Measurements from ENCODE around the gene GNL1. TPM values are rescaled to one million over a fixed set of nuclear protein-coding genes. Genes with fewer than 3 reads are reported as not detected.

GNL1 gene
- total and polyA plus RNA-seq, 9 of the 15 experiments (the other 6 are each of a cell fraction or from before 2014, with no cell fraction given), result 0.73 to 112 (median 58.0) TPM

DNA sequence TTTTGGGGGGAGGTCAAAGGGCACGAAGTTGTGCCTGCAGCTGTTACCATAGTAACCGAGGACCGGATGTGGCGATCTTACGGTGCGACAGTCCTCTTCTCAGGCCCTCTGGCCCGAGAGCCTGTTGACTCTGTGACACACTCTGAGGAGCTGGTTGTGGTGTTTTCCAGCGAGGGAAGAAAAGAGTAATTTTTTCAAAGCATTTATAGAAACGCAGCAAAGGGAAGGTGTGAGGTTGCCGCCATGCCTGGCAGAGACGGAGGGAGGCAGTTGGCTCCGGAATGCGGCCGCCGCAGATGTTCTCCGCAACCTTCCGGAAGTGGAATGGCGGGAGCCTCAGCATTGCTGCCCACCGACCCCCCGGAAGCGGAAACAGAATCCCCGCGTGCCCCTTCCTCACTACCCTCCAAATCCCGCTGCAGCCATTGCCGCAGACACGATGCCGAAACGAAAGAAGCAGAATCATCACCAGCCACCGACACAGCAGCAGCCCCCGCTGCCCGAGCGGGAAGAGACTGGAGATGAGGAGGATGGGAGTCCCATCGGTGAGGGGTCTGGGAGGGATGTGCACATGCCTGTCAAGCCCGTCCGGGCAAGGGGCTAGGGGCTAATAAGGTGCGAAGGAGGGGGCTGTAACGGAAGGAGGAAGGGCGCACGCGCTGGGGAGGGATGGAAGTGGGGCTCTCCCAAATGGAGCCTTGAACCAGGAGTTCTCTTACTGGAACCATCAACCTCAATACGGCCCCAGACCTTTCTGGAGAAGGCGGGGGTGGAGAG, 805 bp upstream of the GNL1 start, which contains the start of gene PRR3 (continued):
- TF ChIP-seq, protein P1, sequence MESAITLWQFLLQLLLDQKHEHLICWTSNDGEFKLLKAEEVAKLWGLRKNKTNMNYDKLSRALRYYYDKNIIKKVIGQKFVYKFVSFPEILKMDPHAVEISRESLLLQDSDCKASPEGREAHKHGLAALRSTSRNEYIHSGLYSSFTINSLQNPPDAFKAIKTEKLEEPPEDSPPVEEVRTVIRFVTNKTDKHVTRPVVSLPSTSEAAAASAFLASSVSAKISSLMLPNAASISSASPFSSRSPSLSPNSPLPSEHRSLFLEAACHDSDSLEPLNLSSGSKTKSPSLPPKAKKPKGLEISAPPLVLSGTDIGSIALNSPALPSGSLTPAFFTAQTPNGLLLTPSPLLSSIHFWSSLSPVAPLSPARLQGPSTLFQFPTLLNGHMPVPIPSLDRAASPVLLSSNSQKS (CRISPR knock-in tag; IDR thresholded peaks at IDR 0.05), result no peak
- TF ChIP-seq HNRNPUL1 (IDR thresholded peaks at IDR 0.05; ENCODE audit: low read length) (0 out of 2 replicates have a peak, but pooled peaks have one; percentile 59), ZNF77 (CRISPR knock-in tag; IDR thresholded peaks at IDR 0.05) (no peak), RBM22 (IDR thresholded peaks at IDR 0.05; ENCODE audit: low read depth, low read length, poor library complexity, severe bottlenecking) (peak; percentile 42), HOXB6 (CRISPR knock-in tag; IDR thresholded peaks at IDR 0.05; ENCODE audit: borderline replicate concordance) (no peak), MBD2 (IDR thresholded peaks at IDR 0.05; ENCODE audit: borderline replicate concordance, low read depth) (no peak), CBFA2T2 (conservative IDR thresholded peaks at IDR 0.05) (no peak), ZNF197 (CRISPR knock-in tag; IDR thresholded peaks at IDR 0.05; ENCODE audit: low read depth) (no peak), TBL1XR1 (IDR thresholded peaks at IDR 0.05; ENCODE audit: low read length in 2 of 2) (peak in 1 of 2 experiments; percentile 50; a peak in 2 of 4 replicates), U2AF1 (optimal IDR thresholded peaks at IDR 0.05; ENCODE audit: low read depth, low read length) (no peak), LCOR (CRISPR knock-in tag; IDR thresholded peaks at IDR 0.05) (peak; percentile 87), ZC3H11A (IDR thresholded peaks at IDR 0.05; ENCODE audit: low read depth, low read length) (no peak), FOXP4 (CRISPR knock-in tag; IDR thresholded peaks at IDR 0.05; ENCODE audit: borderline replicate concordance) (peak; percentile 87)
- TF ChIP-seq, protein P2, sequence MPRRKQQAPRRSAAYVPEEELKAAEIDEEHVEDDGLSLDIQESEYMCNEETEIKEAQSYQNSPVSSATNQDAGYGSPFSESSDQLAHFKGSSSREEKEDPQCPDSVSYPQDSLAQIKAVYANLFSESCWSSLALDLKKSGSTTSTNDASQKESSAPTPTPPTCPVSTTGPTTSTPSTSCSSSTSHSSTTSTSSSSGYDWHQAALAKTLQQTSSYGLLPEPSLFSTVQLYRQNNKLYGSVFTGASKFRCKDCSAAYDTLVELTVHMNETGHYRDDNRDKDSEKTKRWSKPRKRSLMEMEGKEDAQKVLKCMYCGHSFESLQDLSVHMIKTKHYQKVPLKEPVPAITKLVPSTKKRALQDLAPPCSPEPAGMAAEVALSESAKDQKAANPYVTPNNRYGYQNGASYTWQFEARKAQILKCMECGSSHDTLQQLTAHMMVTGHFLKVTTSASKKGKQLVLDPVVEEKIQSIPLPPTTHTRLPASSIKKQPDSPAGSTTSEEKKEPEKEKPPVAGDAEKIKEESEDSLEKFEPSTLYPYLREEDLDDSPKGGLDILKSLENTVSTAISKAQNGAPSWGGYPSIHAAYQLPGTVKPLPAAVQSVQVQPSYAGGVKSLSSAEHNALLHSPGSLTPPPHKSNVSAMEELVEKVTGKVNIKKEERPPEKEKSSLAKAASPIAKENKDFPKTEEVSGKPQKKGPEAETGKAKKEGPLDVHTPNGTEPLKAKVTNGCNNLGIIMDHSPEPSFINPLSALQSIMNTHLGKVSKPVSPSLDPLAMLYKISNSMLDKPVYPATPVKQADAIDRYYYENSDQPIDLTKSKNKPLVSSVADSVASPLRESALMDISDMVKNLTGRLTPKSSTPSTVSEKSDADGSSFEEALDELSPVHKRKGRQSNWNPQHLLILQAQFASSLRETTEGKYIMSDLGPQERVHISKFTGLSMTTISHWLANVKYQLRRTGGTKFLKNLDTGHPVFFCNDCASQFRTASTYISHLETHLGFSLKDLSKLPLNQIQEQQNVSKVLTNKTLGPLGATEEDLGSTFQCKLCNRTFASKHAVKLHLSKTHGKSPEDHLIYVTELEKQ (CRISPR knock-in tag; IDR thresholded peaks at IDR 0.05), result no peak

All from K562 (cell line).